ENCODE results near the gene ARAP3. TPM values are rescaled to one million over a fixed set of nuclear protein-coding genes. Genes with fewer than 3 reads are reported as not detected.

ARAP3 gene
- total and polyA plus RNA-seq, 2 donors, result 0.71 to 4.2 TPM

DNA sequence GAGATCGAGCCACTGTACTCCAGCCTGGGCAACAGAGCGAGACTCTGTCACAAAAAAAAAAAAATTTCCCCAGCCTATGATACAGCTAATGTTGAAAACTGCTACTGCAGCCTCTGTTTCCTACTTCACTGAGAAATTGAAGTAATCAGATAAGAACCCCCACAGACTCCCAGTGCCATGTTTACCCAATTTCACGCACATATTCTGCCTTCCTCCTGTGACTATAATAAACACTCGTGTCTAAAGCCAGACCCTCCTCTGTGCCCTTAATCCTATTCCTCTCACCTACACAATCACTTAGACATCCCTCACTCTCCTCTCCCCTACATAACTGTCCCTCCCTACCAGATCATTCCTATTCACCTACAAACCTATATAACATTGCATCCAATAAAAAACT, 6.4 kb downstream of the ARAP3 start:
- no peaks in the 10 kb centered on the region for H3K36me3 ChIP-seq (ENCODE audit: control insufficient read depth in 2 of 2, insufficient read depth in 2 of 2, low read length in 1 of 2)
- H3K27ac ChIP-seq (ENCODE audit: low read depth in 1 of 2, low read length in 1 of 2), result no peak overlapping the region
- H3K27me3 ChIP-seq (ENCODE audit: control insufficient read depth in 2 of 2, insufficient read depth in 1 of 2, low read length in 1 of 2), result peaks cover under 1 to 16% of the 10 kb centered on the region in 2 donors
- no peaks in the 10 kb centered on the region for H3K4me1 ChIP-seq (ENCODE audit: control insufficient read depth in 2 of 2, insufficient read depth in 2 of 2, low read length in 2 of 2)
- H3K9me3 ChIP-seq (ENCODE audit: control insufficient read depth in 2 of 2, insufficient read depth in 1 of 2, low read length in 1 of 2), result no peaks in the 10 kb centered on the region
- no peak for DNase-seq (ENCODE audit: low read depth in 6 of 9, low spot score in 9 of 9)
- 96% methylated on average over 4 of the region's 4 CpGs for WGBS
- no peak overlapping the region for H3K4me3 ChIP-seq (ENCODE audit: low read length in 2 of 2)

DNA sequence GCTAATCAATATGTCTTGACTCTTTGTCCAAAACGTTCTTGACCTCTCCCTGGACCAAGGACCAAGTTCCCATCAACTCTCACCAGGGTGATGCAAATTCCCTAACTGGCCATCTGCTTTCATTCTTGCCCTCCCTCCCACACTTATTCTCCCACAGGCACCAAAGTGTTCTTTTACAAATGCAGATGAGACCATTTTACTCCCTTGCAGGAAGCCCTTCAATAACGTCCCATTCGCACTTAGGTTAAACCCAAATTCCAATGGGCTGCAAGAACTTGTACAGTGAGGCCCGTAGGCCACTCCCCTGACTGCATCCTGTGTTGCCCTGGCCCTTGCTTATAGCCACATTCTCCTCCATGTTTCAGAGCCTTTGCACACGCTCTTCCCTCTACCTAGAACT, 7.3 kb downstream of the ARAP3 start:
- Histone ChIP-seq H3K27ac (ENCODE audit: low read depth in 1 of 2, low read length in 1 of 2) (no peak overlapping the region), H3K4me1 (ENCODE audit: control insufficient read depth in 2 of 2, insufficient read depth in 2 of 2, low read length in 2 of 2) (no peaks in the 10 kb centered on the region), H3K9me3 (ENCODE audit: control insufficient read depth in 2 of 2, insufficient read depth in 1 of 2, low read length in 1 of 2) (no peaks in the 10 kb centered on the region), H3K27me3 (ENCODE audit: control insufficient read depth in 2 of 2, insufficient read depth in 1 of 2, low read length in 1 of 2) (peaks cover 0 to 7% of the 10 kb centered on the region in 2 donors), H3K36me3 (ENCODE audit: control insufficient read depth in 2 of 2, insufficient read depth in 2 of 2, low read length in 1 of 2) (no peaks in the 10 kb centered on the region), H3K4me3 (ENCODE audit: low read length in 2 of 2) (no peak overlapping the region)
- 91% methylated on average over 5 of the region's 5 CpGs for WGBS
- no peak for DNase-seq (ENCODE audit: low read depth in 6 of 9, low spot score in 9 of 9)

GRCh38 chr5:141672841-141673813, 8.9 kb downstream of the ARAP3 start:
- DNase-seq (ENCODE audit: low read depth in 6 of 9, low spot score in 9 of 9), result no peak
- H3K36me3 ChIP-seq (ENCODE audit: control insufficient read depth in 2 of 2, insufficient read depth in 2 of 2, low read length in 1 of 2), result no peaks in the 10 kb centered on the region
- WGBS, result 88% methylated on average over 19 of the region's 19 CpGs

DNA sequence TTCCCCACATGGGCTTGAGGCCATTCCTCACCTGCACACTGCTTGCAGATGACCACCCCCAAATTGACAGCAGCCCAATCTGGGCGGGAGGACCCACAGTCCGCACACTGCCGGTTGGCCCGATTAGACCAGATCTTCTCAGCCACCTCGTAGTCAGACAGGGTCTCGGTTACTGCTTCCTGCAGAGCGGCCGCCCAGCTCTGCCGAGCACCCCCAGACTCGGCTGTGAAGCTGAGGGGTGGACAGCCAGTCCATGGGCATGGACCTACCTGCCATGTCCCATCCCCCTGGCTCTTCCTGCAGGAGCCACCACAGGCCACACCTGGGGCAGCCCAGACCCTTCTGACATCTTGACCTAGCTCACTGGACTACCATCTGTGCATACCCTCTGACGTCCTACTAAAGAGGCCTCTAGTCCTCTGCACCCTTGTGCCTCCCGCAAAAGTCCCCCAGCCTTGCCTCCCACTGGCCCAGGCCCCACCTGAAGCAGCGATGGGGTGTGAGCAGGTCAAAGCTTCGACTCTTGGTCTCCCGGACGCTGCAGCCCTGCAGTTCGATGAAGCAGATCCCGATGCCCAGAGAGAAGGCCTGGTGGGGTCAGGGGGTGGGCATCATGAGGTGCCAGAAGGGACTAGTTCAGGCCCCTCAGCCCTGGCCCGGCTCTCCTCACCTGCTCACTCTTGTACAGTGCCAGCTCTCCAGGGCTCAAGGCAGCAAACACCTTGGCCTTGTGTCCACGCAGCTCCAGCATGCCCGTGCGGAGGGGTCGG, 9.8 kb downstream of the ARAP3 start:
- Histone ChIP-seq H3K9me3 (ENCODE audit: control insufficient read depth in 2 of 2, insufficient read depth in 1 of 2, low read length in 1 of 2) (no peaks in the 10 kb centered on the region), H3K4me3 (ENCODE audit: low read length in 2 of 2) (no peak overlapping the region), H3K27me3 (ENCODE audit: control insufficient read depth in 2 of 2, insufficient read depth in 1 of 2, low read length in 1 of 2) (no peaks in the 10 kb centered on the region), H3K4me1 (ENCODE audit: control insufficient read depth in 2 of 2, insufficient read depth in 2 of 2, low read length in 2 of 2) (no peaks in the 10 kb centered on the region), H3K36me3 (ENCODE audit: control insufficient read depth in 2 of 2, insufficient read depth in 2 of 2, low read length in 1 of 2) (no peaks in the 10 kb centered on the region), H3K27ac (ENCODE audit: low read depth in 1 of 2, low read length in 1 of 2) (no peak overlapping the region)
- no peak for DNase-seq (ENCODE audit: low read depth in 6 of 9, low spot score in 9 of 9)
- WGBS, result 96% methylated on average over 23 of the region's 23 CpGs

More at GRCh38 chr5:141672841-141673813, 8.9 kb downstream of the ARAP3 start:
- H3K27me3 ChIP-seq (ENCODE audit: control insufficient read depth in 2 of 2, insufficient read depth in 1 of 2, low read length in 1 of 2), result peaks cover 0 to 1% of the 10 kb centered on the region in 2 donors
- H3K4me1 ChIP-seq (ENCODE audit: control insufficient read depth in 2 of 2, insufficient read depth in 2 of 2, low read length in 2 of 2), result no peaks in the 10 kb centered on the region
- H3K9me3 ChIP-seq (ENCODE audit: control insufficient read depth in 2 of 2, insufficient read depth in 1 of 2, low read length in 1 of 2), result no peaks in the 10 kb centered on the region
- no peak overlapping the region for H3K27ac ChIP-seq (ENCODE audit: low read depth in 1 of 2, low read length in 1 of 2)
- H3K4me3 ChIP-seq (ENCODE audit: low read length in 2 of 2), result no peak overlapping the region

GRCh38 chr5:141669520-141669919, 12.5 kb downstream of the ARAP3 start:
- no peaks in the 10 kb centered on the region for H3K4me1 ChIP-seq (ENCODE audit: control insufficient read depth in 2 of 2, insufficient read depth in 2 of 2, low read length in 2 of 2)
- DNase-seq (ENCODE audit: low read depth in 6 of 9, low spot score in 9 of 9), result no peak
- no peaks in the 10 kb centered on the region for H3K9me3 ChIP-seq (ENCODE audit: control insufficient read depth in 2 of 2, insufficient read depth in 1 of 2, low read length in 1 of 2)
- no peaks in the 10 kb centered on the region for H3K36me3 ChIP-seq (ENCODE audit: control insufficient read depth in 2 of 2, insufficient read depth in 2 of 2, low read length in 1 of 2)
- H3K27me3 ChIP-seq (ENCODE audit: control insufficient read depth in 2 of 2, insufficient read depth in 1 of 2, low read length in 1 of 2), result peaks cover 0 to 2% of the 10 kb centered on the region in 2 donors
- H3K27ac ChIP-seq (ENCODE audit: low read depth in 1 of 2, low read length in 1 of 2), result no peak overlapping the region
- H3K4me3 ChIP-seq (ENCODE audit: low read length in 2 of 2), result no peak overlapping the region
- 91% methylated on average over 4 of the region's 4 CpGs for WGBS

- WGBS, result 94% methylated on average over 8 of the region's 8 CpGs
- no peak overlapping the region for H3K4me3 ChIP-seq (ENCODE audit: low read length in 2 of 2)
- peaks cover 0 to 2% of the 10 kb centered on the region in 2 donors for H3K27me3 ChIP-seq (ENCODE audit: control insufficient read depth in 2 of 2, insufficient read depth in 1 of 2, low read length in 1 of 2)
- no peaks in the 10 kb centered on the region for H3K36me3 ChIP-seq (ENCODE audit: control insufficient read depth in 2 of 2, insufficient read depth in 2 of 2, low read length in 1 of 2)
- no peak for DNase-seq (ENCODE audit: low read depth in 6 of 9, low spot score in 9 of 9)
- H3K9me3 ChIP-seq (ENCODE audit: control insufficient read depth in 2 of 2, insufficient read depth in 1 of 2, low read length in 1 of 2), result no peaks in the 10 kb centered on the region
- no peak overlapping the region for H3K27ac ChIP-seq (ENCODE audit: low read depth in 1 of 2, low read length in 1 of 2)
- no peaks in the 10 kb centered on the region for H3K4me1 ChIP-seq (ENCODE audit: control insufficient read depth in 2 of 2, insufficient read depth in 2 of 2, low read length in 2 of 2)
Observed at GRCh38 chr5:141668601-141669265, 13.3 kb downstream of the ARAP3 start.

- Histone ChIP-seq H3K4me1 (ENCODE audit: control insufficient read depth in 2 of 2, insufficient read depth in 2 of 2, low read length in 2 of 2) (no peaks in the 10 kb centered on the region), H3K9me3 (ENCODE audit: control insufficient read depth in 2 of 2, insufficient read depth in 1 of 2, low read length in 1 of 2) (no peaks in the 10 kb centered on the region), H3K27ac (ENCODE audit: low read depth in 1 of 2, low read length in 1 of 2) (no peak overlapping the region), H3K27me3 (ENCODE audit: control insufficient read depth in 2 of 2, insufficient read depth in 1 of 2, low read length in 1 of 2) (peaks cover 0 to 5% of the 10 kb centered on the region in 2 donors), H3K4me3 (ENCODE audit: low read length in 2 of 2) (no peak overlapping the region), H3K36me3 (ENCODE audit: control insufficient read depth in 2 of 2, insufficient read depth in 2 of 2, low read length in 1 of 2) (no peaks in the 10 kb centered on the region)
- DNase-seq (ENCODE audit: low read depth in 6 of 9, low spot score in 9 of 9), result no peak
- WGBS, result 95% methylated on average over 18 of the region's 18 CpGs
Observed at GRCh38 chr5:141665995-141666940, 15.8 kb downstream of the ARAP3 start.

DNA sequence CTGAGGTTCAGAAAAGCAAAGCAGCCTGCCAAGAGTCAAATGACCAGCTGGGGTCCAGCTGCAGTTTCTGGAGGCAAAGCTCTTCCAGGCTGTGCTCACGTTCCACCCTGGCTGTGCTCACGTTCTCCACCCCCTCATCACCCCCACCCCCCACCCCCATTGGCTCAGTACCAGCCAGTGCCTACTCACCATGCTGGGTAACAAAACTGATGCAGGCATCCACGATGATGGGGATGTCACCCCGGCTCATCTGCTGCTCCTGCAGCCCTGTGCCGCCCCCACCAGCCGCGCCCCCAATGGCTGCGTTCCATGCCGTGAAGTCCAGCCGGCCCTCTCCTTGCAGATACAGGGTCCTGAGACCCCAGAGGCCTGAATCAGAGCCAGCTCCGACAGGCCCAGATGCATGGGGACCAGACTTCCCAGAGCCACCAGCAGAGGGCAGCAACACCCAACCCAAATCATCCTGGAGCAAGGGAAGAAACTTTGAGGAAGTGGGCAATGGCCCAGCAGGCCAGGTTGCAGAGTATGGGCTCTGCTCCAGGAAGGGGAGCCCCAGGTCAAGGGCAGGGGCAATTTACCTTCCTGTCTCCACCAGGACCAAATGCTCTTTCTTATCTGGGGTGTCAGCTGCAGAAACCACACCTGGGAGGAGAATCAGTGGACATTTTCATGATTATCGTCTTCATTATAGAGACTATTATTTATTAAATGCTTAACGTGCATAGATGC, 17.1 kb downstream of the ARAP3 start:
- H3K4me1 ChIP-seq (ENCODE audit: control insufficient read depth in 2 of 2, insufficient read depth in 2 of 2, low read length in 2 of 2), result no peaks in the 10 kb centered on the region
- no peaks in the 10 kb centered on the region for H3K9me3 ChIP-seq (ENCODE audit: control insufficient read depth in 2 of 2, insufficient read depth in 1 of 2, low read length in 1 of 2)
- DNase-seq (ENCODE audit: low read depth in 6 of 9, low spot score in 9 of 9), result peak in 8 of 9 donors; percentile 37 to 76 (median 56)
- peaks cover 0 to 5% of the 10 kb centered on the region in 2 donors for H3K27me3 ChIP-seq (ENCODE audit: control insufficient read depth in 2 of 2, insufficient read depth in 1 of 2, low read length in 1 of 2)
- no peak overlapping the region for H3K27ac ChIP-seq (ENCODE audit: low read depth in 1 of 2, low read length in 1 of 2)
- no peaks in the 10 kb centered on the region for H3K36me3 ChIP-seq (ENCODE audit: control insufficient read depth in 2 of 2, insufficient read depth in 2 of 2, low read length in 1 of 2)
- WGBS, result 47% methylated on average over 13 of the region's 13 CpGs
- no peak overlapping the region for H3K4me3 ChIP-seq (ENCODE audit: low read length in 2 of 2)

All from thymus (tissue), 11 donors.